Esophagus squamous epithelium (tissue), 4 donors: ENCODE measurements around the gene RIPK3.

Experiments
- CTCF ChIP-seq, 6 experiments: fragments of 450-650 bp in 4 of 6; fragments of 200-600 bp in 2 of 6; sonication (generic) in 2 of 6; IDR thresholded peaks; one replicate each; pipeline ENCODE4 v1.5.1; 2016 to 2019; ENCODE audit warnings: antibody characterized with exemption in 6 of 6, mild to moderate bottlenecking in 4 of 6, moderate library complexity in 4 of 6
- POLR2A ChIP-seq, 4 donors: fragments of 450-650 bp; IDR thresholded peaks; one replicate each; pipeline ENCODE4 v1.6.1; 2017; ENCODE audit warnings: antibody characterized with exemption in 4 of 4, mild to moderate bottlenecking in 4 of 4, moderate library complexity in 3 of 4

DNA sequence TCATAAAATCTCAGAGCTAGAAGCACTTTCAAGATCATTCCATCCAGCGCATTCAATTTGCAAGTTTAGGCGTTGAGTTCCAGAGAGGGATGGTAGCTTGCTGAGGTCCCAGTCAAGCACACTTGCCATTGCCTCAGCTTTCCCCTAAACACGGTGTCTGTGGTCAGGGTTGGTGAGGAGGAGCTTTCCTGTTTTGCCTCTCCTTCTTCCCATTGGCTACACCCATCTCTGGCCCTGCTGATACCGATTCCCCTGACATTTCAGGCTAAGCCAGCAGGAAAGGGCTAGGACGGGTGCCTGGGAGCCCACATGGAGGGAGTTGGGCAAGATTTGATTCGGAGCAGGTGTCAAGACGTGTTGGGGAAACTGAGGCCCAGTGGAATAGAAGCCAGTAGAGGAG lies 37.3 kb upstream of the RIPK3 start:
- TF ChIP-seq CTCF (IDR thresholded peaks at IDR 0.05), result no peak
- TF ChIP-seq POLR2A (IDR thresholded peaks at IDR 0.05), result no peak
